ENCODE data around the gene DPYSL3.

The DPYSL3 gene

GRCh38 chr5:147450606-147451005, 59.3 kb downstream of the DPYSL3 start:
- H3K27ac Mint-ChIP-seq: no peak overlapping the region
- DNase-seq (no peak), ATAC-seq (no peak)
- H3K27me3 Mint-ChIP-seq: peaks cover 52% of the 10 kb centered on the region
- H3K36me3 Mint-ChIP-seq (ENCODE audit: low read depth): no peaks in the 10 kb centered on the region
- H3K9me3 Mint-ChIP-seq: no peaks in the 10 kb centered on the region
- H3K4me1 Mint-ChIP-seq: peaks cover 9% of the 10 kb centered on the region
- H3K4me3 Mint-ChIP-seq: no peak overlapping the region

GRCh38 chr5:147448766-147449165, 61.1 kb downstream of the DPYSL3 start:
- ATAC-seq (no peak), DNase-seq (no peak)
- Mint-ChIP-seq H3K27ac (no peak overlapping the region), H3K36me3 (ENCODE audit: low read depth) (no peaks in the 10 kb centered on the region), H3K4me1 (peaks cover 8% of the 10 kb centered on the region), H3K27me3 (peaks cover 35% of the 10 kb centered on the region), H3K9me3 (no peaks in the 10 kb centered on the region), H3K4me3 (no peak overlapping the region)

- H3K9me3 Mint-ChIP-seq: no peaks in the 10 kb centered on the region
- no peak for ATAC-seq
Observed at GRCh38 chr5:147446523-147446922, 63.3 kb downstream of the DPYSL3 start.

DNA sequence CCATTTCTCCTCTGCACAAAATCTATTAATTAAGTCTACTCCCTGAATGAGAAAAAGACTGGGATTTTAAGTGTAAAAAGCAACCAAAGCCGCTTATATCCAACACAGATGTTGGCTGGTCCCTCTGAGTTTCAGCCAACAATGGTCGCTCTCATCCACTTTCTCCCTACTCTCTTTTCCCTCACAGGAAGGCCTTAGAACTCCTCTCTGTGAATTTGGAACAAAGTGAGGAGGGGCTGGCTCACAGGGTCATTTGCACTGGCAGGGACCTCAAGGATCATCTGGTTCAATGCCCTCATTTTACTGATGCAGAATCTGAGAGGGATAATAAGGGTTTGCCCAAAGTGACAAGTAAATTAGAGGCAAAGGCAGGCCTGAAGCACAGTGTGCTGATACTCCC, 64.0 kb downstream of the DPYSL3 start:
- peaks cover 21% of the 10 kb centered on the region for H3K27me3 Mint-ChIP-seq
- DNase-seq (no peak), ATAC-seq (no peak)
- H3K4me1 Mint-ChIP-seq: no peaks in the 10 kb centered on the region
- no peak overlapping the region for H3K27ac Mint-ChIP-seq
- no peaks in the 10 kb centered on the region for H3K9me3 Mint-ChIP-seq
- no peak overlapping the region for H3K4me3 Mint-ChIP-seq
- H3K36me3 Mint-ChIP-seq (ENCODE audit: low read depth): no peaks in the 10 kb centered on the region

More at GRCh38 chr5:147446523-147446922, 63.3 kb downstream of the DPYSL3 start:
- H3K27ac Mint-ChIP-seq: no peak overlapping the region
- H3K4me3 Mint-ChIP-seq: no peak overlapping the region
- DNase-seq: no peak
- no peaks in the 10 kb centered on the region for H3K36me3 Mint-ChIP-seq (ENCODE audit: low read depth)
- peaks cover 25% of the 10 kb centered on the region for H3K27me3 Mint-ChIP-seq
- H3K4me1 Mint-ChIP-seq: no peaks in the 10 kb centered on the region

GRCh38 chr5:147445090-147445489, 64.8 kb downstream of the DPYSL3 start:
- Mint-ChIP-seq H3K36me3 (ENCODE audit: low read depth) (no peaks in the 10 kb centered on the region), H3K4me3 (no peak overlapping the region), H3K4me1 (no peaks in the 10 kb centered on the region), H3K9me3 (no peaks in the 10 kb centered on the region), H3K27me3 (peaks cover 15% of the 10 kb centered on the region), H3K27ac (no peak overlapping the region)
- no peak for DNase-seq
- no peak for ATAC-seq

GRCh38 chr5:147442224-147442623, 67.6 kb downstream of the DPYSL3 start:
- no peak for DNase-seq
- Mint-ChIP-seq H3K27me3 (peaks cover 8% of the 10 kb centered on the region), H3K9me3 (no peaks in the 10 kb centered on the region), H3K27ac (no peak overlapping the region), H3K36me3 (ENCODE audit: low read depth) (no peaks in the 10 kb centered on the region), H3K4me1 (no peaks in the 10 kb centered on the region), H3K4me3 (no peak overlapping the region)
- ATAC-seq: no peak

- H3K36me3 Mint-ChIP-seq (ENCODE audit: low read depth): no peaks in the 10 kb centered on the region
- no peak overlapping the region for H3K4me3 Mint-ChIP-seq
- no peaks in the 10 kb centered on the region for H3K9me3 Mint-ChIP-seq
- H3K27me3 Mint-ChIP-seq: peaks cover 7% of the 10 kb centered on the region
- no peaks in the 10 kb centered on the region for H3K4me1 Mint-ChIP-seq
- ATAC-seq (no peak), DNase-seq (no peak)
- no peak overlapping the region for H3K27ac Mint-ChIP-seq
Observed at GRCh38 chr5:147441191-147441695, 68.6 kb downstream of the DPYSL3 start.

DNA sequence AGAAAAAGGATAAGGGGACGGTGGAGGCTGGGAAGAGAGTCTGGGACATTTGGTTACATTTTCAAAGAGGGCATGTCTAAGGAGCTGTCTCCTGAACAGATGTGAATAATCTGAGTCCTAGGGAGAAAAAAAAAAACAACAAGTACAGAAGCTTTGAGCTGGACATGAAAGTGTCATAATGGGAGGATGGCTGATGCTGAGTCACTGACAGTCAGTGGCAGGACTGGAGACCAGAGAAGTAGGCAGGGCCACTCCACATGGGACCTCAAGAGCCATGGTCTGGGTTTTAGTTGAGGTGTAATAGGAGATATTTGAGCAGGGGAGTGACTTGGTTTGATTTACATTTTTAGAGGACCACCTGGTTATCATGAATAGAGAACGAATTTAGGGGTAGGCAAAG, 70.6 kb downstream of the DPYSL3 start:
- peaks cover 7% of the 10 kb centered on the region for H3K27me3 Mint-ChIP-seq
- DNase-seq (no peak), ATAC-seq (no peak)
- H3K27ac Mint-ChIP-seq: no peak overlapping the region
- H3K9me3 Mint-ChIP-seq: no peaks in the 10 kb centered on the region
- H3K4me1 Mint-ChIP-seq: no peaks in the 10 kb centered on the region
- H3K36me3 Mint-ChIP-seq (ENCODE audit: low read depth): no peaks in the 10 kb centered on the region
- H3K4me3 Mint-ChIP-seq: no peak overlapping the region

- ATAC-seq (no peak), DNase-seq (no peak)
- H3K27ac Mint-ChIP-seq: no peak overlapping the region
- peaks cover 5% of the 10 kb centered on the region for H3K27me3 Mint-ChIP-seq
- no peaks in the 10 kb centered on the region for H3K36me3 Mint-ChIP-seq (ENCODE audit: low read depth)
- H3K9me3 Mint-ChIP-seq: no peaks in the 10 kb centered on the region
- H3K4me1 Mint-ChIP-seq: no peaks in the 10 kb centered on the region
- H3K4me3 Mint-ChIP-seq: no peak overlapping the region
Observed at GRCh38 chr5:147437161-147437596, 72.7 kb downstream of the DPYSL3 start.

DNA sequence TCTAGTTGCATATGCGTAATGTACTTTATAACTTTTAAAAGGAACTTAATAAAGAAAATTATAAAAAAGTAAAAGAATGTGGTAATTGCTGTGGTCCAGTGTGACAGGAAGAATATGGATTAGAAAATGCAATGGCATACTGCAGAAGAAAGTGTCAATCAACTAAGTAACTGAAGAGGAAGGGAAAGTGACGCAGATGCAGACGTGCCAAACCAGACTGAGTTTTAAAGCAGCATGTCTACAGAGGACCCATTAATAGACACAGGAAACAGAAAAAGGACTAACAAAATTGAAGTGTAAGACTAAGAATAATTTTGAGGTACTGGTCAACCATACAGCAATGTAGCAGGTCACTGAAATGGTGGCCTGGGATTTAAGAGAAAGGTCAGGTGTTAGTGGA, 73.3 kb downstream of the DPYSL3 start:
- no peaks in the 10 kb centered on the region for H3K36me3 Mint-ChIP-seq (ENCODE audit: low read depth)
- ATAC-seq (no peak), DNase-seq (no peak)
- no peaks in the 10 kb centered on the region for H3K4me1 Mint-ChIP-seq
- peaks cover 5% of the 10 kb centered on the region for H3K27me3 Mint-ChIP-seq
- no peak overlapping the region for H3K4me3 Mint-ChIP-seq
- no peak overlapping the region for H3K27ac Mint-ChIP-seq
- H3K9me3 Mint-ChIP-seq: no peaks in the 10 kb centered on the region

- Mint-ChIP-seq H3K27ac (no peak overlapping the region), H3K9me3 (no peaks in the 10 kb centered on the region), H3K27me3 (peaks cover 5% of the 10 kb centered on the region), H3K4me1 (no peaks in the 10 kb centered on the region), H3K4me3 (no peak overlapping the region), H3K36me3 (ENCODE audit: low read depth) (no peaks in the 10 kb centered on the region)
- ATAC-seq (no peak), DNase-seq (no peak)
Observed at GRCh38 chr5:147434049-147434448, 75.8 kb downstream of the DPYSL3 start.

DNA sequence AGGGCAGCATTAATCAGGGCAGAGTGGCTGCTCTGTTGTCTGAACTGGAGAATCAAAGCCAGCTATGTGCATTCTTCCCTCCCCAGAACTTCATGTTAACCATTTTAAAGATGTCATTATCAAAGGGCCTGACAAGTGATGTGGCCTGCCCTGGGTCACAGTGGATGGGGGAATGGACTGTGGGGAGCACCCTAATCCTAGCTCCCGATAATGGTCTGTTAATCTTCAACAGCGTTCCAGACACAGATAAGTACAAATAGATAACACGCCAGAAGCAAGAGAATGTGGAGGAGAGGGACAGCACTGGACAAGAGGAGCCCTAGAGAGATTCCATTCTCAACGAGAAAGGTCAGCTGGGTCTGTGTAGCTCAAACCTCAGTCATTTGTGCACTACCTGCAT, 77.5 kb downstream of the DPYSL3 start:
- ATAC-seq: no peak
- DNase-seq: no peak
- Mint-ChIP-seq H3K36me3 (ENCODE audit: low read depth) (no peaks in the 10 kb centered on the region), H3K4me1 (no peaks in the 10 kb centered on the region), H3K27me3 (peaks cover 7% of the 10 kb centered on the region), H3K9me3 (no peaks in the 10 kb centered on the region), H3K4me3 (no peak overlapping the region), H3K27ac (no peak overlapping the region)

GRCh38 chr5:147431586-147431985, 78.3 kb downstream of the DPYSL3 start:
- H3K4me1 Mint-ChIP-seq: no peaks in the 10 kb centered on the region
- H3K27ac Mint-ChIP-seq: no peak overlapping the region
- no peak for DNase-seq
- H3K4me3 Mint-ChIP-seq: no peak overlapping the region
- no peaks in the 10 kb centered on the region for H3K36me3 Mint-ChIP-seq (ENCODE audit: low read depth)
- H3K9me3 Mint-ChIP-seq: no peaks in the 10 kb centered on the region
- ATAC-seq: no peak
- peaks cover 7% of the 10 kb centered on the region for H3K27me3 Mint-ChIP-seq

DNA sequence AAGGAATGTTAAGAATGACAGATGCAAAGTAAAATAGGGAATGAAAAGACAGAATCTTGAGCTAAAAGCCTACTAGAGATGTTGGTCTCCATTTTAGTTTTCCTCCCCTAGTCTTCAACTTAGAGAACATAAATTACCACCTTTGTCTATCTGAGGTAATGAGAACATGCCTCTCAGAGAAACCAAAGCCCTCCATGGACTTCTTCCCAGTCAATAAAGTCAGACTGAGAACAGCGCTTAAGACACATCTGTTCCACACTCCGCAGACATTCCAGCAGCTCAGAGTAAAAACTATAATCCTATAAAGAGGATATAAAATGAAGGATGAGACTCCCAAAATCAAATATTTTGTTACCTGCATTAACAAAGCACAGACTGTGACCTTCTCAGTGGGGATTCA, 79.2 kb downstream of the DPYSL3 start:
- Mint-ChIP-seq H3K27ac (no peak overlapping the region), H3K4me1 (no peaks in the 10 kb centered on the region), H3K36me3 (ENCODE audit: low read depth) (no peaks in the 10 kb centered on the region), H3K4me3 (no peak overlapping the region), H3K9me3 (no peaks in the 10 kb centered on the region), H3K27me3 (peaks cover 7% of the 10 kb centered on the region)
- DNase-seq (no peak), ATAC-seq (no peak)

GRCh38 chr5:147427521-147428401, 82.1 kb downstream of the DPYSL3 start:
- no peaks in the 10 kb centered on the region for H3K4me1 Mint-ChIP-seq
- no peak for ATAC-seq
- no peaks in the 10 kb centered on the region for H3K9me3 Mint-ChIP-seq
- DNase-seq: no peak
- H3K27ac Mint-ChIP-seq: no peak overlapping the region
- H3K36me3 Mint-ChIP-seq (ENCODE audit: low read depth): no peaks in the 10 kb centered on the region
- H3K4me3 Mint-ChIP-seq: no peak overlapping the region
- H3K27me3 Mint-ChIP-seq: peaks cover 7% of the 10 kb centered on the region
